IPS-NIHi7 (cell line): ENCODE results near the gene MAT2A.
"Not testable (repeated sequence)": the region's sequence is repeated elsewhere in the genome, so short reads cannot be mapped to it uniquely, and the experiment has no call there.

ENCODE experiments used
- DNase-seq: peaks from one replicate; pipeline ENCODE4 v3.0.0; 2012; ENCODE audit warnings: mixed read lengths; ENCODE audit errors: extremely low spot score

The MAT2A gene

DNA sequence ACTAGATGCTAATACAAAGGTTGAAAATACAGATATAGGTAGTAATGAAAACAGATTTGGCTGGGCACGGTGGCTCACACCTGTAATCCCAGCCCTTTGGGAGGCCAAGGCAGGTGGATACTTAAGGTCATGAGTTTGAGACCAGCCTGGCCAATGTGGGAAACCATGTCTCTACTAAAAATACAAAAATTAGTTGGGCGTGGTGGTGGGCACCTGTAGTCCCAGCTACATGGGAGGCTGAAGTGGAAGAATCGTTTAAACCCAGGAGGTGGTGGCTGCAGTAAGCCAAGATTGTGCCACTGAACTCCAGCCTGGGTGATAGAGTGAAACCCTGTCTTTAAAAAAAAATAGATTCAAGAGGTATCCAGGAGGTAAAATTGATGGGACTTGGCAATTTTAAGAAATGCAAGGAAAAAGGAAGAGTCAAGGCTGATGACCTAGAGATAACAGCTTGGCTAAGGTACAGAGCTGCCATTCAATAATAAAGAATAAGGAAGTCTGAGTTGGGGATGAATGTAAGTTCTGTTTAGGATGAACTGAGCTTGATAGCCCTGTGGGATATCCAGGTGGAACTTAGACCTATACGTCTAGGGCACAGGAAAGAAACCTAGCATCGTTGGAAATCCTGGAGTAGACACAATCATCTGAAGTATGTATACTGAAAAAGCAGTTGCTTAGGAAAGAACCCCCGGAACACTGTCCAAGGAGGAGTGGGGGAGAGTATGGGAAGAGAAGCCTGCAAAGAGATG is 9.1 kb downstream of the MAT2A start:
- DNase-seq, result no peak

DNA sequence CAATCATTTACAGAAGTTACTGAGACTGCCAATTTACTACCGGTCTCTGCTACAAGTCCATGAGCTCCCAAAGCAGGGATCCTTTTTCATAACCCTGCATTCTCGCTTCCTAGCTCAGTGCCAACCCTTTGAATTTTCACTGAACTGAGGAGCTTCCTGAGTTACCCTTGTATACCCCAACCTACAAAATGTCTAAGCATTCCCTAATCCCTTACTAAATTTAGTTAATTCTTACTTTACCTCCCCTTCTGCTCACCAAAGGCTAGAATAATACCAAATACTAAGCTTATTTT is 9.6 kb downstream of the MAT2A start:
- DNase-seq, result no peak

DNA sequence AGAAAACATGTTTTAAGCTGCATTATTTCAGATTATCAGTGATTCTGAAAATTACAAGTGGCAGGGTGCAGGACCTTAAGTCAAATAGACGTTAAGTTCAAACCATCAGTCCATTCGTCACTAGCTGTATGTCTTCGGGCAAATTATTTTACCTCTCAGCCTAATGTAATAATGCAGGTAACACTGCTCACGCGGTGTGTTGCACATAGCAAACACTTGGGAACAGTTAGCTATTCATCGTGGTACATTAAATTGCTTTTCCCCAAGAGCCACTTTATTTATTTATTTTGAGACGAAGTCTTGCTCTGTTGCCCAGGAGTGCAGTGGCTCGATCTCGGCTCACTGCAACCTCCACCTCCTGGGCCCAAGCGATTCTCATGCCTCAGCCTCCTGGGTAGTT is 10.1 kb downstream of the MAT2A start:
- no peak for DNase-seq

DNA sequence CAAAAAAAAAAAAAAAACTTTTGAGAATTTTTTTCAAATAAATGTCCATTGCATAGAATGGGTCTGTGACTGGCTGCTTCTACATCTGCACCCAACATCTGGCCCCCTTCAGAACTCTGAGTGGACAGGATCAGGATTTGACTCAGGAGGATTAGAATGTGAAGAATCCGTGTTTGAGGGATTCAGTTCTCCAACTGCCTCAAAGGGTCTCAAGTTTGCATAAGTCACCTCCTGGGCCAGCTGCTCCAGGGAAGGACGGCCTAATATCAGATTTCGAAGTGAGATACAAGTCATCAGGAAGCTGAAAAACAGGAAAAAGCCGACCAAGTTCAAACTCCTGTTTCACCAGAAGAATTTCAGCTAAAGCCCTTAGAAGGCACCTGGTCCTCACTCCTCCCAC is 10.9 kb downstream of the MAT2A start:
- no peak for DNase-seq

DNA sequence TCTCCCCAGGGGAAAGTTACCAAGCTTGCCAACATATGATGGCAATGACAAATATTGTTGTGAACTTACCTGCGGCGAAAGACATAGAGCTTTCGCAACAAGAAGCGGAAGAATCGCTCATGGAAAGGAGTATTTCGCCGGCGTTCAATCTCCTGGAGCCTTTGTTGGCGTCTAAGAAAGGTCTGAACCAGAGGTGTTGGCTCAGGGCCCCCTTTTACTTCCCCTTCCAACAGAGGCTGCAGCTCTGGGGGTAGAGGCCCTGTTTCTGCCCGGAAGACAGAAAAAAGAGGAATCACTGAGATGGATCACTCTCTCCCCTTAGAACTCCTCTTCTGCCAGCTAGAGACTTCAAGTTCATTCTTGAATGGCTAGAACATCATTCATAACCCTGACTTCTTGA is 11.5 kb downstream of the MAT2A start:
- no peak for DNase-seq

DNA sequence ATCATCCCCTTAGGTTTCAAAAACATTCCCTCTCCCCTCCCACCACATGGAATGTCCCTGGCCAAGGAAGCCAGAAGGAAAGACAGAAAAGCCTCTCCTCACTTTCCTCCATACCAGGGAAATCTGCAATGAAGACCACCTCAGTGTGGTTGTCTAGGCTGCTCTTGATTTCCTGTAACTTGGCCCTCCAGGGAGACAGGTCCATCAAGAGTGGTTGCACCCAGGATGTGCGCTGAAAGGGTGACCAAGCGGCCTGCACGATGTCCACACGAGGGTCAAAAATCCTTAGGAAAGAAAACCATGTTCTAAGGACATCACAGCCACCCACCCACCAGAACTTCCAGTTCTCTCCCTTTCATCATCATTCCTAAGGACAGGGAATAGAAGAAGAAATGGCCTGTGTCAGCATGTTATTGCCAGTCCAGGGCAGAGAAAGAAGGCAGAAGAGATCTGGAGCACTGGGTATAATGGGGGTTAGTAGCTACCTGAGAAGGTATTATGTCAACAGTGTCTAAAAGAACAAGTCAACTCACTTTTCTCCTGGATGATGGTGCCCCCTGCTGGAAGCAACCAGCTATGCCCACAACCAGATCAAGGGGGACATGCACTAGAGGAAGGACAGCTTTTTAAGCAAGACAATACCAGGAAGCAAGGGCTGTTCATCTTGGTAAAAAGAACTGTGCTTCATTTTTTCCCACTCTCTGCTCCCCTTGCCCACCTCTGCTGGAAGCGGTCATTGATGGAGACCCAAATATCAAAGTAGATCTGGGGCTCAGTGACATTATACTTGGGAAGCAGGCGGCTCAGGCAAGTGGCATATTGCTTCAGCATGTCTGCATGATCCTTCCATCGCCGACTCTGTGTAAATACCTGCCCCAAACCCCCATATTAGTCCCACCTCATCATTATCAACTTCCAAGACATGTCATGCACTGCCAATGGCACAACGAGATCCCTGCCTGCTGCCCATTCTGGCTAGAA is 13.0 kb downstream of the MAT2A start:
- peak; percentile 73 for DNase-seq

DNA sequence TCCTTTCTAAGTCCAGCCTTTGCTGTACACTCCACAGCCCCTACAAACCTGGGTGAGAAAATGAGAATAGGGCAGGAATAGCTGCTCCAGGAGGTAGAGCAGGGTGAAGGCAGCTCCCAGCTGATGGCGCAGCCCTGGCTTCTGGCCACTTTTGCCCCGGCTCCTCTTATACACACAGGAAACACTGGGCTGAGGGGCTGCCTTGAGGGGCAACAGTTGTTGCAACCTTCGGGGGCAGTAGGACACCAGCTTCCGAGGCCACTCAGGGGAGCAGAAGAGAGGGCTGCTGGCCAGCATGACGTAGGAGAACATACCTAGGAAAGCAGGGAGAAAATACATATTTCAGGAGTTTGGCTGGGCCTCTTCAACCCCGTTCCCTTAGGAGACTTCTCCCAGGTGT is 14.2 kb downstream of the MAT2A start:
- DNase-seq, result no peak

DNA sequence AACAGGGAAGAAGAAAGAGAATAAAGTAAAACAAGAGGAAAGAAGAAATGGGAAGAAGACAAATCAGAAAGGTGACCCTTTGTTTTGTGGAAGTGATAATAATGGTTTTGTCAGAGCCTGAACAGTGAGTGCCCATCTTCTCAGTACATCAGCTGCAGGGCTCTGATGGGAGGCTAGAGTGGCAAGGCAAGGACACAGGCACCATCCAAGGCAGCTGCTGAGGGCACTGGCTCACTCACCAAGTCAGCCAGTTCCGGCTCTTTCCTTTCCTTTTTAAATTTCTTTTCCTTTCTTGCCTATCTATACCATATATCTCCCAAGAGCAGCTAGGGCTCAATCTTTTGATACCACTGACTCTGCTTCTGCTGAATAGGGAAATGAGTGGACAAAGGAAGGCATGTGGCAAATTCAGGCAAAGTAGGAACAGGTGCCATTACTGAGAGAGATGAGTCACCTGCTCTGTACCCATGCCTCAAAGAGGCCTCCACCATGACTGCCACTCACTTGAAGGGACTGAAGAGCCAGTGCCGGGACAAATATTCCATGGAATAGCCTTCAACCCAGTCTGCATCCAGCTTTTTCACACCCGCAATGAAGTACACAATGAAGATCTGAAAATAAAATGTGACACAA is 16.1 kb downstream of the MAT2A start:
- DNase-seq, result no peak

DNA sequence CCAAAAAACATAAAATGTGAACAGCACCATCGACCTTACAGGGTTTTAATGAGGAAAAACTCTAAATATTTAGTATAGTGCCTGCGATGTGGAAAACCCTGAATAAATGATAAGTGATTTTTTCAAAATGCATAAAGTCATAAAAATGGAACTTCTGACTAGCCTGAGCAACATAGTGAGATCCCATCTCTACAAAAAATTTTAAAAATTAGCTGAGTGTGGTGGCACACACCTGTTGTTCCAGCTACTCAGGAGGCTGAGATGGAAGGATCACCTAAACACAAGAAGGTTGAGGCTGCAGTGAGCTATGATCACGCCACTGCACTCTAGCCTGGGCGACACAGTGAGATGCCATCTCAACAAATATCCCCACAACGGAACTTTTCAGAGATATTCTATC is 18.2 kb downstream of the MAT2A start:
- no peak for DNase-seq

DNA sequence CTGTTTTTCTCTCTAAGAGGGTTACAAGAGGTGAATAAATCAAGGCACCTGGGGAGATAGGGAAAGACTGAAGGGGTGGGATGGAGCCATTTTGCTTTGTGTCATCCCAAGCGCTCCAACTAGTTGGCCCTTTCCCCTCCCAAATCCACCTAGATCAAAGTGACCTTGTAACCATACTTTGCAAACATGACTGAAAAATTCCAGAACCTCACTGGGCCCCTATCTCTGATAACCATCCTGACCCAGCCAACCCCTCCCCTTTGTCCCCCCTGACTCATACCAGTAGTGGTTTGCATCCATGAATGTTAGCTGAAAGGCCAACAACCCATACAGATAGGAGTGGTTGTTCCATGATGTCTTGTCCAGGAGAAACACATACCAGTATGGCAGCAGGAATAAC is 19.2 kb downstream of the MAT2A start:
- no peak for DNase-seq

DNA sequence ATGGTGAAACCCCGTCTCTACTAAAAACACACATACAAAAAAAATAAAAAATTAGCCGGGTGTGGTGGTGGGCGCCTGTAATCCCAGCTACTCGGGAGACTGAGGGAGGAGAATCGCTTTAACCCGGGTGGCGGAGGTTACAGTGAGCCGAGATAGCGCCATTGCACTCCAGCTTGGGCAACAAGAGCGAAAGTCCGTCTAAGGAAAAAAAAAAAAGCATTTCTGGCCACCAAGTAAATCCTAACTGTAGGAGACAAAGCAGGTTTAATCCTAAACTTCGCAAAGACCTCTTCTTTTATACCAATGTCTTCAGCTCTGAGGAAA is 21.4 kb downstream of the MAT2A start:
- DNase-seq, result not testable (repeated sequence)

DNA sequence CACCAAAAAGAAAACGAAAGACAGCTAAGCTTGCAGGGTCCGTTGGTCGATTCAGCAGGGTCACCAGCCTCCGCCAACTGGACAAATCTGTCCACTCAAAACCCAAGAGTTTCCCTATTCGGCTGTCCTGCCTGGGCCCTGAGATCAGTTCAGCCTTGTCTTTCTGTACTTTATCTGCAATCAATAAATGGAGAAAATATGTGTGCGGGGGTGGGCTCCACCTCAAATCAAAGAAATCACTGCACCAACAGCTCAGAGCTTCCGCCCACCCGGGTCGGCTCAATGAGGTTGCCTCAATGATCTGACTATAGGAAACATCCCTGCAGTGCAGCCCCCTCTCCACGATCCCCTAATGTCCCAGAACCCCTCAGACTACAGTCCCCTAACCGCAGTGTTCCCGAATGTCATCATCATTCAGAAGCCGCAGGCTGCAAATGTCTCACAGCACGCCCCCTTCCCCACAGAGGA is 21.9 kb downstream of the MAT2A start:
- DNase-seq, result no peak

DNA sequence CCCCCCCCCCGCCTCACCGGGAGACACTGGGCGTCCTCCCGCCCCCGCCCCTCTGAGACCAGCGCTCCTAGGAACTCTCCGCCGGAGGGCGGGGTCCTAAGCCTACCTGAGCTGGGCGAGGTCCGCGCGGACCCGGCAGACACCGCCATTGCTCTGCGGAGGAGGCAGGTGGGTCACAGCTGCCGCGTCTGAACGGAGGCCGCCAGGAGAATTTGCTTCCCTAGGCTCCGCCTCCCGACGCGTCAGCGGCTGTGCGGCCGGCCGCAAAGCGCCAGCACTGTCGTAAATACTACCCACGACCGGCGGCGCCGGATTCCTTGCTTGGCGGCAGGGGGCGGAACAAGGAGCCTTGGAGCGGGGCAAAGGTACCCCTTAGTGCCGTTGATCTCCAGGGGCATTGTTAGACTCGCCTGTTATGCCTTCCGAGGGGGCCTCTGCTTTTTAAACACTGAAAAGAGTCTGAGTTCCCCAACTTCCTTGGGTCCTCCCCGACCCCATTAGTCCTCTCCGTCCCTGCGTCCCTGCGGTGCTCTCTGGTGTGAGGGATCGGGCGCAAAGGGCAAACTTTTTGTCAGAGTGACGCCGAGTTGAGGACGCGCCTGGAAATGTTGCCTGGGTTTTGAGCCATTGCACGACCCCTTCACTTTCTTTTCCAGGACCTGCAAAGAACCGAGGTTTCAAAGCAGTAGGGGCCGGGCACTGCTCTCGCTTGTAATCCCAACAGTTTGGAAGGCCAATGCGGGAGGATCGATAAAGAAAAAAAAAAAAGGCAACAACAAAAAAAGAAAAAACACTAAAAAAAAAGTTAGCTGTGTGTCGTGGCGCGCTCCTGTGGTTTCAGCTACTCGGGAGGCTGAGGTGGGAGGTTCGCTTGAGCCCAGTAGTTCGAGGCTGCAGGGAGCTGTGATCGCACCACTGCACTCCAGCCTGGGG is 22.6 kb downstream of the MAT2A start, which contains the start of gene GGCX:
Gene GGCX, minus strand, starts transcription at position 214 of the 933 bp plus-strand sequence. Its CDS starts 65 bp downstream, at position 149.
- DNase-seq, result peak; percentile 95

DNA sequence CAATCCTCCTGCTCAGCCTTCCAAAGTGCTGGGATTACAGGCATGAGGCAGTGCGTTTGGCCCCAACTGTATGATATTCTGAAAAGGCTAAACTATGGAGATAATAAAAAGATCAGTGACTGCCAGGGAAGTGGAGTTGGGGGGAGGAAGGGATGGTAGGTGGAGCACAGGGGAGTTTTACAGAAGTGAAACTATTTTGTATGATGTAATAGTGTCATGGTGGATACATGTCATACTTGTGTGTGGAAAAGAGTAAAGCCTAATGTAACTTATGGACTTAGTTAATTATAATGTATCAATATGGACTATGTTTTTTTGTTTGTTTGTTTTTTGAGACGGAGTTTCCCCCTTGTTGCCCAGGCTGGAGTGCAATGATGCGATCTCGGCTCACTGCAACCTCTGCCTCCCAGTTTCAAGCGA is 25.2 kb downstream of the MAT2A start:
- no peak for DNase-seq

DNA sequence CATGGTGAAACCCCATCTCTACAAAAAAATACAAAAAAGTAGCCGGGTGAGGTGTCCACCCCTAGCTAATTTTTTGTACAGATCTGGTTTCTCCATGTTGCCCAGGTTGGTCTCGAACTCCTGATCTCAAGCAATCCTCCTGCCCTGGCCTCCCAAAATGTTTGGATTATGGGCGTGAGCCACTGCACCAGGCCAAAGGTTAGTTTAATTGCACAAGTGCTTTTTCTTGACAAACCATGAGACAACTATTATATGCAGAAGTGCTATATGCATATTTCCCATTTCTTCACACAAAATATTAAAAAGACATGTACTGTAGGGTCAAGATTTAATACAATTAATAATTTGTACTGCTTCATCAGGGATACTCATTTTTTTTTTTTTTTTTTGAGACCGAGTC is 27.3 kb downstream of the MAT2A start:
- DNase-seq, result no peak

DNA sequence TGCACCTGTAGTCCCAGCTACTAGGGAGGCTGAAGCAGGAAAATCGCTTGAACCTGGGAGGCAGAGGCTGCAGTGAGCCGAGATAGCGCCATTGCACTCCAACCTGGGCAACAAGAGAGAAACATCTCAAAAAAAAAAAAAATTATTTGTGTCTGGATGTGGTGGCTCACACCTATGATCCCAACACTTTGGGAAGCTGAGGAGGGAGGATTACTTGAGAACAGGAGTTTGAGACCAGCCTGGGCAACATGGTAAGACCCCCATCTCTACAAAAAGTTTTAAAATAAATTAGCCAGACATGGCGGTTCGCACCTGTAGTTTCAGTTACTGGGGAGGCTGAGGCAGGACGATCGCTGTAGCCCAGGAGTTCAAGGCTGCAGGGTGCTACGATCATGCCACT is 36.8 kb downstream of the MAT2A start:
- no peak for DNase-seq

DNA sequence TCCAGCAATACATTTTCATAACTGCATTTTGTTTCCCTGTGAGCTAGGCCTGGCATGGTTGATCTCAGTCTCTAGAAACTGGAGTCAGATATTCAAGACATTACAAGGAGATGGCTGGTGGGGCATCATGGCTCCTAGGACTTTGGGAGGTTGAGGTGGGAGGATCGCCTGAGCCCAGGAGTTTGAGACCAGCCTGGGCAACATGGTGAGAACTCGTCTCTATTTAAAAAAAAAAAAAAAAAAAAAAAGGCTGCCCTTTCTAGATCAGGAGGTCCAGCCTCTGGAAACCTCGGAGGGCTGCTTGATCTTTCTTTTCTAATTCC is 38.1 kb downstream of the MAT2A start:
- no peak for DNase-seq

DNA sequence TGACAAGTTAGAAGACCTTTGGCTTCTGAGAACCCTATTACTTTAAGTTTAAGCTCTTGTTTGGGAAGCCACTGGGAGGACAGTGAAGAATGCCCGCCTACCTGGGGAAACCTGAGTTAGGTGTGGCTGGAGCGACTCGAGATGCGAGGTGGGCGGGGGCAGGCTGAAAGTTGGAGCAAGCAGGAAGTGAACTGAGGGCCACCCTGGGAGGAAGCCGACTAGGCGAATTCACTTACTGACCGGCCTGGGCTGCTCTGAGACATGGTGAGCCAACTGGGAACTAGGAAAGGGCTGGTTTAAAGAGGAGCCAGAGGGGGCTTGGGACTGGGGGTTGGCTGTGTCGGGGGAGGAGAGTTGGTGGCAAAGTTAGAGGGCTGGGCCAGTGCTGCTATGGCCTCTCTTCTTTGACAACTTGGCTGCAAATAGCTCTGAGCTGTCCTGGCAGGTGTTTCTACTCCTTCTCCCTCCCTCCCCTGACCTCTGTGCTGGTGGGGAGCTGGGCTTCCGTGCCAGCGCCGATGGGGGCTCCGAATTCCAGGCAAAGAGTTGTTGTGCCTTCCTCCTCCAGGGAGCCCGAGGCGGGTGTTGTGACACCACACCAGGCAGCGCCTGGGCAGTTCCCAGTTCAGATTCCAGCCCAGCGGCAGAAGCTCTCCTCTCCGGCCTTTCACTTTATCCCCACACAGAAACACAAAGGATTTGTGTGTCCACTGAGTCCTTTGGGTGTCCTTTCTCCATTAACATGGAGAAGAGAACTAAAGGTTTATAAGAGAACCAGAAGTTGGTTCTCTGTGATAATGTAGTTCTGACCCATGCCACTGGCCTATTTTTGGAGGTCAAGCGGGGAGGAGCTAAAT is 38.6 kb downstream of the MAT2A start, which contains the start of gene VAMP8:
Gene VAMP8, plus strand, starts transcription at position 201 of the 857 bp plus-strand sequence. Its CDS starts 61 bp downstream, at position 262.
- DNase-seq, result peak; percentile 90

DNA sequence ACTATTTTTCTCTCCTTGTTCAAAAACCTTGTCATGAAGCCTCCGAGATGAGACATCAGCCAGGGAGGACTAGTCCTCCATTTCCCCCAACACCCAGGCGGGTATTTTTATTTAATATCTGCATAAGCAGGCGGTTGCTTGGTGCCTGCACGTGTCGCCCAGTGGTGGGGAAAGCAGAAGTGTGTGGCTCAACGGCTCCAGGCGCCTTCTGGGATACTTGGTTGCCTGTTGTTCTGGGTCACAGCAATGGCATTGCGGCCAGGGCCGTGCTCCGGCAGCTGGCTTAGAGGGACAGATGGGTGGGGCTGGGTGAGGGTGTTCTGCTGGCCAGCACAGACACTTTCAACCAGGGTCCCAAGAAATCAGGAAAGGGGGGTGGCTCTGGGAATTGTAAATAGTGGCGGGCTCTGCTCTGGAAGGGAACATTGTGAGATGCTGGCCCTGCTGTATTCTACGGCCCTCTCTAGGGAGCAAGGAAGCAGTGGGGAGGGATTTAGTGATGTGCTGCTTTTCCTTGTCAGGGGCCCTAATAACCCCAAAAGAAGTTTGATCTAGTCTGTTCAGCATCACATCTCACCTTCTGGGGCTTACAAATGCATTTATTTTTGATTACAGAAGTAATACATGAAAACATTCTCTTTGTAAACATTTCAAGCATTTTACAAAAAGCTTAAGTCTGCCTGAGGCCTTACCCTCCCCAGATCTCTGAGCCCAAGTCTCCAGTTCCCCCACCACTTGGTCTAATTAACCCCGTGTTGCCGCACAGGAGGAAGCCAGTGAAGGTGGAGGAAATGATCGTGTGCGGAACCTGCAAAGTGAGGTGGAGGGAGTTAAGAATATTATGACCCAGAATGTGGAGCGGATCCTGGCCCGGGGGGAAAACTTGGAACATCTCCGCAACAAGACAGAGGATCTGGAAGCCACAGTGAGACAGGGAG is 39.5 kb downstream of the MAT2A start:
- DNase-seq, result no peak
